Mesodermal cell (in vitro differentiated cells): Measurements from ENCODE around the gene FAM32A.

Experiments
- H3K27ac ChIP-seq: 2 replicates; pipeline ENCODE4 v1.7.0; 2013; ENCODE audit warnings: mild to moderate bottlenecking, low read depth, low read length, moderate library complexity; ENCODE audit not compliant: severe bottlenecking
- H3K36me3 ChIP-seq: 2 replicates; pipeline ENCODE4 v1.7.1; 2013; ENCODE audit warnings: mild to moderate bottlenecking, low read length, moderate library complexity; ENCODE audit not compliant: control insufficient read depth, insufficient read depth
- H3K4me1 ChIP-seq: one replicate; pipeline ENCODE4 v1.7.1; 2013; ENCODE audit warnings: mild to moderate bottlenecking, low read length; ENCODE audit not compliant: insufficient read depth, control insufficient read depth, poor library complexity, severe bottlenecking
- H3K4me3 ChIP-seq: 2 replicates; pipeline ENCODE4 v1.7.0; 2013; ENCODE audit warnings: low read length, control low read depth, mild to moderate bottlenecking; ENCODE audit not compliant: insufficient read depth, poor library complexity, severe bottlenecking; ENCODE audit errors: extremely low read depth
- H3K9me3 ChIP-seq: 2 replicates; pipeline ENCODE4 v1.7.1; 2013; ENCODE audit warnings: mild to moderate bottlenecking, low read length, moderate library complexity; ENCODE audit not compliant: control insufficient read depth
- WGBS, 2 experiments: methylation state at CpG; one replicate each; pipeline ENCODE4 v1.1.5; 2013; ENCODE audit warnings: missing lambda C conversion rate in 2 of 2; ENCODE audit not compliant: insufficient coverage in 2 of 2; 5-methylcytosine and 5-hydroxymethylcytosine counted together

Gene FAM32A

GRCh38 chr19:16148443-16149229, 36.6 kb upstream of the FAM32A start:
- H3K9me3 ChIP-seq: no peaks in the 10 kb centered on the region
- WGBS, 2 experiments: 88 to 94% methylated on average over 7 to 8 of the region's 8 CpGs
- H3K36me3 ChIP-seq: no peaks in the 10 kb centered on the region
- H3K4me3 ChIP-seq: no peak overlapping the region
- no peak overlapping the region for H3K27ac ChIP-seq
- H3K4me1 ChIP-seq: no peaks in the 10 kb centered on the region

GRCh38 chr19:16153582-16154336, 31.5 kb upstream of the FAM32A start:
- no peaks in the 10 kb centered on the region for H3K4me1 ChIP-seq
- H3K9me3 ChIP-seq: no peaks in the 10 kb centered on the region
- H3K27ac ChIP-seq: no peak overlapping the region
- 79 to 91% methylated on average over 8 of the region's 11 CpGs for WGBS, 2 experiments
- H3K36me3 ChIP-seq: no peaks in the 10 kb centered on the region
- H3K4me3 ChIP-seq: no peak overlapping the region

GRCh38 chr19:16154557-16154956, 30.7 kb upstream of the FAM32A start:
- Histone ChIP-seq H3K4me1 (no peaks in the 10 kb centered on the region), H3K4me3 (no peak overlapping the region), H3K9me3 (no peaks in the 10 kb centered on the region), H3K27ac (no peak overlapping the region), H3K36me3 (no peaks in the 10 kb centered on the region)
- WGBS, 2 experiments: 86 to 92% methylated on average over 6 to 8 of the region's 8 CpGs

- 71 to 75% methylated on average over 1 of the region's 1 CpG for WGBS, 2 experiments
- Histone ChIP-seq H3K36me3 (no peaks in the 10 kb centered on the region), H3K4me3 (no peak overlapping the region), H3K4me1 (no peaks in the 10 kb centered on the region), H3K9me3 (no peaks in the 10 kb centered on the region), H3K27ac (no peak overlapping the region)
These were observed 30.1 kb upstream of the FAM32A start for GRCh38 chr19:16155128-16155527.

GRCh38 chr19:16156904-16157303, 28.3 kb upstream of the FAM32A start:
- H3K4me1 ChIP-seq: no peaks in the 10 kb centered on the region
- WGBS, 2 experiments: 85 to 86% methylated on average over 5 to 6 of the region's 6 CpGs
- H3K4me3 ChIP-seq: no peak overlapping the region

GRCh38 chr19:16157601-16158000, 27.6 kb upstream of the FAM32A start:
- WGBS, 2 experiments: 84 to 95% methylated on average over 8 to 9 of the region's 10 CpGs
- Histone ChIP-seq H3K36me3 (no peaks in the 10 kb centered on the region), H3K4me3 (no peak overlapping the region)

More at GRCh38 chr19:16156904-16157303, 28.3 kb upstream of the FAM32A start:
- H3K9me3 ChIP-seq: no peaks in the 10 kb centered on the region
- H3K27ac ChIP-seq: no peak overlapping the region
- H3K36me3 ChIP-seq: no peaks in the 10 kb centered on the region

GRCh38 chr19:16159655-16160054, 25.6 kb upstream of the FAM32A start:
- Histone ChIP-seq H3K9me3 (no peaks in the 10 kb centered on the region), H3K4me3 (no peak overlapping the region)
- 97 to 100% methylated on average over 4 of the region's 5 CpGs for WGBS, 2 experiments

More at GRCh38 chr19:16157601-16158000, 27.6 kb upstream of the FAM32A start:
- Histone ChIP-seq H3K27ac (no peak overlapping the region), H3K9me3 (no peaks in the 10 kb centered on the region), H3K4me1 (no peaks in the 10 kb centered on the region)

GRCh38 chr19:16160445-16160942, 24.7 kb upstream of the FAM32A start:
- Histone ChIP-seq H3K9me3 (no peaks in the 10 kb centered on the region), H3K27ac (no peak overlapping the region), H3K4me3 (no peak overlapping the region), H3K4me1 (no peaks in the 10 kb centered on the region), H3K36me3 (no peaks in the 10 kb centered on the region)
- WGBS, 2 experiments: 77 to 90% methylated on average over 2 to 4 of the region's 6 CpGs

More at GRCh38 chr19:16159655-16160054, 25.6 kb upstream of the FAM32A start:
- Histone ChIP-seq H3K27ac (no peak overlapping the region), H3K36me3 (no peaks in the 10 kb centered on the region), H3K4me1 (no peaks in the 10 kb centered on the region)

GRCh38 chr19:16160943-16161560, 24.2 kb upstream of the FAM32A start:
- H3K4me3 ChIP-seq: no peak overlapping the region
- no peak overlapping the region for H3K27ac ChIP-seq
- H3K4me1 ChIP-seq: no peaks in the 10 kb centered on the region
- 59 to 71% methylated on average over 3 to 7 of the region's 14 CpGs for WGBS, 2 experiments
- no peaks in the 10 kb centered on the region for H3K36me3 ChIP-seq
- no peaks in the 10 kb centered on the region for H3K9me3 ChIP-seq

GRCh38 chr19:16161840-16162239, 23.4 kb upstream of the FAM32A start:
- Histone ChIP-seq H3K4me3 (no peak overlapping the region), H3K4me1 (no peaks in the 10 kb centered on the region), H3K27ac (no peak overlapping the region), H3K9me3 (no peaks in the 10 kb centered on the region), H3K36me3 (no peaks in the 10 kb centered on the region)
- WGBS, 2 experiments: 81 to 82% methylated on average over 1 of the region's 3 CpGs
